DND-41 (cell line): ENCODE measurements around the gene RNLS.

ENCODE experiments used
- ATAC-seq: fragments of 200-7000 bp; cut with Tn5 transposase; 3 replicates; pipeline ENCODE4 v1.9.1; 2021; ENCODE audit warnings: low read depth; ENCODE audit not compliant: insufficient read depth
- DNase-seq: peaks from one replicate; pipeline ENCODE4 v3.0.0-alpha.2; 2020
- H2AFZ ChIP-seq: 2 replicates; pipeline ENCODE4 v1.6.0; 2012; ENCODE audit warnings: low read depth, low read length
- H3K27ac ChIP-seq: 2 replicates; pipeline ENCODE4 v1.5.1; 2012; ENCODE audit warnings: low read length, inconsistent platforms
- H3K27me3 ChIP-seq: fragments of 200-600 bp; sonication (generic); 2 replicates; pipeline ENCODE4 v1.6.0; 2012; ENCODE audit warnings: low read length, mild to moderate bottlenecking, inconsistent platforms; ENCODE audit not compliant: insufficient read depth, poor library complexity
- H3K36me3 ChIP-seq: 2 replicates; pipeline ENCODE4 v1.5.1; 2012; ENCODE audit warnings: low read length, inconsistent platforms; ENCODE audit not compliant: insufficient read depth
- H3K4me1 ChIP-seq: 2 replicates; pipeline ENCODE4 v1.5.1; 2012; ENCODE audit warnings: mild to moderate bottlenecking, low read length; ENCODE audit not compliant: insufficient read depth
- H3K4me2 ChIP-seq: 2 replicates; pipeline ENCODE4 v1.6.0; 2012; ENCODE audit warnings: mild to moderate bottlenecking, moderate library complexity, low read length, inconsistent platforms; ENCODE audit not compliant: insufficient read depth
- H3K4me3 ChIP-seq, 2 experiments: fragments of 200-600 bp in 1 of 2; shearing (Covaris generic) in 1 of 2; 2 replicates each; pipeline ENCODE4 v1.5.1; 2012 to 2016; ENCODE audit warnings: inconsistent platforms in 2 of 2, low read length in 2 of 2, mild to moderate bottlenecking in 2 of 2, low read depth in 1 of 2, moderate library complexity in 1 of 2
- H3K79me2 ChIP-seq: 2 replicates; pipeline ENCODE4 v1.6.0; 2012; ENCODE audit warnings: low read length, inconsistent platforms; ENCODE audit not compliant: insufficient read depth
- H3K9ac ChIP-seq: 2 replicates; pipeline ENCODE4 v1.6.0; 2012; ENCODE audit warnings: low read depth, mild to moderate bottlenecking, inconsistent platforms, low read length, moderate library complexity
- H3K9me3 ChIP-seq: 2 replicates; pipeline ENCODE4 v1.5.1; 2012; ENCODE audit warnings: low read length, moderate library complexity, mild to moderate bottlenecking, inconsistent platforms; ENCODE audit not compliant: insufficient read depth, severe bottlenecking
- H4K20me1 ChIP-seq: 2 replicates; pipeline ENCODE4 v1.6.0; 2012; ENCODE audit warnings: low read length; ENCODE audit not compliant: insufficient read depth
- CTCF ChIP-seq: IDR thresholded peaks from 2 replicates; pipeline ENCODE4 v1.5.1; 2012; ENCODE audit warnings: borderline replicate concordance, low read length, moderate library complexity, mild to moderate bottlenecking; ENCODE audit not compliant: poor library complexity, severe bottlenecking; ENCODE audit errors: extremely low read depth
- EZH2 ChIP-seq: IDR thresholded peaks from 3 replicates; pipeline ENCODE4 v1.6.1; 2012; ENCODE audit warnings: borderline replicate concordance, low read depth, mild to moderate bottlenecking, moderate library complexity, low read length, inconsistent platforms; ENCODE audit not compliant: severe bottlenecking

The RNLS gene

GRCh38 chr10:88530629-88531391 lies 52.3 kb downstream of the RNLS start:
- Histone ChIP-seq H3K4me1 (no peaks in the 10 kb centered on the region), H3K36me3 (no peaks in the 10 kb centered on the region), H3K4me2 (no peak overlapping the region), H3K9me3 (no peaks in the 10 kb centered on the region), H3K9ac (no peak overlapping the region), H3K79me2 (no peaks in the 10 kb centered on the region), H4K20me1 (no peaks in the 10 kb centered on the region), H3K4me3 (no peak overlapping the region), H2AFZ (no peak overlapping the region), H3K27ac (no peak overlapping the region), H3K27me3 (no peaks in the 10 kb centered on the region)
- DNase-seq, result no peak
- no peak for ATAC-seq
- no peak for TF ChIP-seq EZH2

- no peaks in the 10 kb centered on the region for H4K20me1 ChIP-seq
- no peak overlapping the region for H3K9ac ChIP-seq
- no peaks in the 10 kb centered on the region for H3K9me3 ChIP-seq
- no peaks in the 10 kb centered on the region for H3K79me2 ChIP-seq
- no peak overlapping the region for H3K4me2 ChIP-seq
- H2AFZ ChIP-seq, result no peak overlapping the region
- DNase-seq (no peak), ATAC-seq (no peak)
- no peak overlapping the region for H3K27ac ChIP-seq
- no peaks in the 10 kb centered on the region for H3K36me3 ChIP-seq
- no peak for TF ChIP-seq EZH2
- TF ChIP-seq CTCF, result no peak
- H3K27me3 ChIP-seq, result no peaks in the 10 kb centered on the region
- H3K4me1 ChIP-seq, result no peaks in the 10 kb centered on the region
- no peak overlapping the region for H3K4me3 ChIP-seq
Measured at GRCh38 chr10:88530093-88530492, 53.0 kb downstream of the RNLS start.

GRCh38 chr10:88528806-88529570 lies 54.1 kb downstream of the RNLS start:
- Histone ChIP-seq H2AFZ (no peak overlapping the region), H3K4me1 (no peaks in the 10 kb centered on the region), H3K27me3 (no peaks in the 10 kb centered on the region), H3K79me2 (no peaks in the 10 kb centered on the region), H3K9me3 (no peaks in the 10 kb centered on the region), H3K27ac (no peak overlapping the region), H3K4me3 (no peak overlapping the region), H3K4me2 (no peak overlapping the region), H4K20me1 (no peaks in the 10 kb centered on the region), H3K9ac (no peak overlapping the region), H3K36me3 (no peaks in the 10 kb centered on the region)
- DNase-seq (no peak), ATAC-seq (no peak)
- no peak for TF ChIP-seq EZH2
- TF ChIP-seq CTCF, result no peak

GRCh38 chr10:88528201-88528600 lies 54.9 kb downstream of the RNLS start:
- TF ChIP-seq EZH2, result no peak
- no peak for TF ChIP-seq CTCF
- no peak overlapping the region for H3K27ac ChIP-seq
- 0 out of 2 replicates have a peak overlapping the region, but pooled peaks have one; percentile 21 for H2AFZ ChIP-seq

More at GRCh38 chr10:88528201-88528600, 54.9 kb downstream of the RNLS start:
- H3K9ac ChIP-seq, result no peak overlapping the region
- no peak overlapping the region for H3K4me3 ChIP-seq
- H3K36me3 ChIP-seq, result no peaks in the 10 kb centered on the region
- no peak for ATAC-seq
- no peak for DNase-seq
- H3K79me2 ChIP-seq, result no peaks in the 10 kb centered on the region
- H3K9me3 ChIP-seq, result no peaks in the 10 kb centered on the region
- H3K4me2 ChIP-seq, result no peak overlapping the region
- H3K27me3 ChIP-seq, result no peaks in the 10 kb centered on the region
- H4K20me1 ChIP-seq, result no peaks in the 10 kb centered on the region
- H3K4me1 ChIP-seq, result no peaks in the 10 kb centered on the region
